Fibroblast of villous mesenchyme (primary cell): ENCODE results near the gene ZFYVE16. TPM values are rescaled to one million over a fixed set of nuclear protein-coding genes. Genes with fewer than 3 reads are reported as not detected.

Source experiments
- DNase-seq: peaks from one replicate; pipeline ENCODE4 v3.0.0-alpha.2; 2010; ENCODE audit warnings: low read depth
- H3K4me3 ChIP-seq: 2 replicates; pipeline ENCODE4 v1.5.1; 2011; ENCODE audit warnings: low read depth, mild to moderate bottlenecking, low read length
- CTCF ChIP-seq: IDR thresholded peaks from 2 replicates; pipeline ENCODE4 v1.5.1; 2012; ENCODE audit warnings: low read depth, mild to moderate bottlenecking, low read length; ENCODE audit not compliant: insufficient read depth
- total RNA-seq: library from RNA; depleted of rRNA; stranded (reverse); fragments of >200 nt; gene quantifications from 2 replicates; pipeline ENCODE4 v1.2.3, GENCODE V29; 2012

The ZFYVE16 gene
- total RNA-seq, result 28.3 and 40.6 TPM in 2 replicates

- H3K4me3 ChIP-seq, result peak within 1 kb of the TSS; percentile 94
- peak; percentile 42 for TF ChIP-seq CTCF
- peak; percentile 98 for DNase-seq
These were observed at the start of gene ZFYVE16 for GRCh38 chr5:80407735-80408483. Gene ZFYVE16 (plus strand): TSS chr5:80408064. CDS start chr5:80434148, 26,084 bp downstream.

GRCh38 chr5:80360914-80361444 lies 46.9 kb upstream of the ZFYVE16 start:
- TF ChIP-seq CTCF, result no peak
- no peak for DNase-seq
- no peak overlapping the region for H3K4me3 ChIP-seq

GRCh38 chr5:80364892-80365291 lies 43.0 kb upstream of the ZFYVE16 start:
- TF ChIP-seq CTCF, result no peak
- H3K4me3 ChIP-seq, result no peak overlapping the region
- DNase-seq, result no peak

GRCh38 chr5:80368661-80369480 lies 39.0 kb upstream of the ZFYVE16 start:
- no peak for TF ChIP-seq CTCF
- no peak for DNase-seq
- no peak overlapping the region for H3K4me3 ChIP-seq

GRCh38 chr5:80369521-80369920 lies 38.3 kb upstream of the ZFYVE16 start:
- DNase-seq, result no peak
- TF ChIP-seq CTCF, result no peak

GRCh38 chr5:80370390-80370789 lies 37.5 kb upstream of the ZFYVE16 start:
- DNase-seq, result no peak
- TF ChIP-seq CTCF, result no peak
- H3K4me3 ChIP-seq, result no peak overlapping the region

More at GRCh38 chr5:80369521-80369920, 38.3 kb upstream of the ZFYVE16 start:
- H3K4me3 ChIP-seq, result no peak overlapping the region
